T-helper 2 cell (primary cell): ENCODE data around the gene TEX11.
"Not testable (repeated sequence)": the region's sequence is repeated elsewhere in the genome, so short reads cannot be mapped to it uniquely, and the experiment has no call there.

Source experiments
- DNase-seq, 5 experiments: peaks; one replicate each; pipeline versions ENCODE4 v3.0.0 to v3.0.0-alpha.2; 2012 to 2022

The TEX11 gene

GRCh38 chrX:70587158-70587557, 321.4 kb downstream of the TEX11 start:
- not testable (repeated sequence) for DNase-seq

- DNase-seq = no peak
Observed at GRCh38 chrX:70577442-70577841, 331.1 kb downstream of the TEX11 start.

GRCh38 chrX:70569922-70570576, 338.5 kb downstream of the TEX11 start:
- DNase-seq = not testable (repeated sequence)

- no peak for DNase-seq
Observed at GRCh38 chrX:70554948-70555347, 353.6 kb downstream of the TEX11 start.

- no peak for DNase-seq
Observed at GRCh38 chrX:70554523-70554922, 354.0 kb downstream of the TEX11 start.

- DNase-seq = peak in 1 of 5 experiments; percentile 3
Observed at GRCh38 chrX:70554081-70554480, 354.4 kb downstream of the TEX11 start.

- DNase-seq = peak in 1 of 5 experiments; percentile 5
Observed at GRCh38 chrX:70553516-70553915, 355.0 kb downstream of the TEX11 start.

GRCh38 chrX:70552130-70552704, 356.3 kb downstream of the TEX11 start:
- no peak for DNase-seq

GRCh38 chrX:70549429-70549828, 359.1 kb downstream of the TEX11 start:
- no peak for DNase-seq

- no peak for DNase-seq
Observed at GRCh38 chrX:70535198-70535597, 373.3 kb downstream of the TEX11 start.

GRCh38 chrX:70527610-70528345, 380.7 kb downstream of the TEX11 start:
- peak in 1 of 5 experiments; percentile 27 for DNase-seq

- DNase-seq = no peak
Observed at GRCh38 chrX:70527053-70527452, 381.5 kb downstream of the TEX11 start.

- no peak for DNase-seq
Observed at GRCh38 chrX:70525733-70526132, 382.8 kb downstream of the TEX11 start.

GRCh38 chrX:70515692-70516091, 392.8 kb downstream of the TEX11 start:
- not testable (repeated sequence) for DNase-seq

- not testable (repeated sequence) for DNase-seq
Observed at GRCh38 chrX:70515270-70515669, 393.2 kb downstream of the TEX11 start.

- DNase-seq = no peak
Observed at GRCh38 chrX:70509078-70509477, 399.4 kb downstream of the TEX11 start.

GRCh38 chrX:70508296-70508911, 400.1 kb downstream of the TEX11 start:
- DNase-seq = peak in 1 of 5 experiments; percentile 79

- DNase-seq = no peak
Observed at GRCh38 chrX:70505451-70505841, 403.1 kb downstream of the TEX11 start.

GRCh38 chrX:70504772-70505450, 403.6 kb downstream of the TEX11 start:
- peak in 2 of 5 experiments; percentile 3 to 53 for DNase-seq

GRCh38 chrX:70500826-70501225, 407.7 kb downstream of the TEX11 start:
- no peak for DNase-seq

GRCh38 chrX:70498129-70498528, 410.4 kb downstream of the TEX11 start:
- no peak for DNase-seq

- DNase-seq = no peak
Observed at GRCh38 chrX:70497026-70497425, 411.5 kb downstream of the TEX11 start.

- no peak for DNase-seq
Observed at GRCh38 chrX:70496491-70496890, 412.0 kb downstream of the TEX11 start.
